Tibial artery (tissue), 4 donors: Measurements from ENCODE around the gene ACTL10.
"Not testable (repeated sequence)": the region's sequence is repeated elsewhere in the genome, so short reads cannot be mapped to it uniquely, and the experiment has no call there.

Experiments used
- DNase-seq, 2 donors: peaks; one replicate each; pipeline ENCODE4 v3.0.0-alpha.2; 2019
- H3K27ac ChIP-seq, 2 donors: fragments of 200-600 bp; sonication (generic) in 1 of 2; 1 replicate in 1 of 2; 2 replicates in 1 of 2; pipeline ENCODE4 v1.5.1; 2018 to 2019; ENCODE audit warnings: mild to moderate bottlenecking in 1 of 2
- H3K27me3 ChIP-seq, 2 donors: fragments of 200-600 bp; sonication (generic) in 1 of 2; one replicate each; pipeline versions ENCODE4 v1.5.1 to v1.6.0; 2016 to 2019
- H3K36me3 ChIP-seq, 3 donors: fragments of 200-600 bp; sonication (generic) in 2 of 3; one replicate each; pipeline ENCODE4 v1.5.1; 2016 to 2019; ENCODE audit warnings: mild to moderate bottlenecking in 2 of 3
- H3K4me1 ChIP-seq, 4 donors: fragments of 200-600 bp; sonication (generic) in 2 of 4; 1 replicate in 3 of 4; 2 replicates in 1 of 4; pipeline ENCODE4 v1.5.1; 2016 to 2019
- H3K4me3 ChIP-seq, 2 donors: fragments of 200-600 bp; sonication (generic) in 1 of 2; 1 replicate in 1 of 2; 2 replicates in 1 of 2; pipeline ENCODE4 v1.5.1; 2018 to 2019; ENCODE audit warnings: mild to moderate bottlenecking in 2 of 2
- H3K9me3 ChIP-seq, 3 donors: fragments of 200-600 bp; sonication (generic) in 1 of 3; one replicate each; pipeline ENCODE4 v1.5.1; 2016 to 2019
- CTCF ChIP-seq, 2 experiments: fragments of 200-600 bp in 1 of 2; fragments of 450-650 bp in 1 of 2; IDR thresholded peaks; one replicate each; pipeline ENCODE4 v1.5.1; 2017 to 2019; ENCODE audit warnings: antibody characterized with exemption in 2 of 2, mild to moderate bottlenecking in 1 of 2, moderate library complexity in 1 of 2
- intact Hi-C: fragments of 100-400 bp; cut with DNase I; formaldehyde crosslinking; loops from one replicate; pipeline ENCODE4 v1.15.0; 2023; ENCODE audit warnings: low total_unique reads

ACTL10 gene

GRCh38 chr20:33627577-33628216, 39.0 kb upstream of the ACTL10 start:
- Histone ChIP-seq H3K27ac (no peak overlapping the region), H3K4me1 (no peaks in the 10 kb centered on the region), H3K36me3 (peaks cover 54 to 90% (median 87%) of the 10 kb centered on the region in 3 donors), H3K9me3 (no peaks in the 10 kb centered on the region), H3K4me3 (no peak overlapping the region), H3K27me3 (no peaks in the 10 kb centered on the region)
- intact Hi-C loops = no loop called here
- DNase-seq = no peak
- TF ChIP-seq CTCF (IDR thresholded peaks at IDR 0.05) = no peak

- Histone ChIP-seq H3K36me3 (peaks cover 47 to 85% (median 83%) of the 10 kb centered on the region in 3 donors), H3K4me1 (no peaks in the 10 kb centered on the region), H3K9me3 (no peaks in the 10 kb centered on the region), H3K4me3 (no peak overlapping the region), H3K27ac (no peak overlapping the region), H3K27me3 (no peaks in the 10 kb centered on the region)
- DNase-seq = no peak
- intact Hi-C loops = no loop called here
- TF ChIP-seq CTCF (IDR thresholded peaks at IDR 0.05) = no peak
These were observed 37.2 kb upstream of the ACTL10 start for GRCh38 chr20:33629533-33629932.

GRCh38 chr20:33629979-33630378, 36.8 kb upstream of the ACTL10 start:
- peaks cover 42 to 80% (median 78%) of the 10 kb centered on the region in 3 donors for H3K36me3 ChIP-seq
- no peaks in the 10 kb centered on the region for H3K9me3 ChIP-seq
- no peaks in the 10 kb centered on the region for H3K4me1 ChIP-seq
- no peak for DNase-seq
- no peak overlapping the region for H3K27ac ChIP-seq
- no peak overlapping the region for H3K4me3 ChIP-seq
- H3K27me3 ChIP-seq = no peaks in the 10 kb centered on the region
- intact Hi-C loops = no loop called here
- no peak for TF ChIP-seq CTCF (IDR thresholded peaks at IDR 0.05)

GRCh38 chr20:33630507-33630906, 36.2 kb upstream of the ACTL10 start:
- no peak for TF ChIP-seq CTCF (IDR thresholded peaks at IDR 0.05)
- H3K4me1 ChIP-seq = no peaks in the 10 kb centered on the region
- H3K27ac ChIP-seq = no peak overlapping the region
- H3K9me3 ChIP-seq = no peaks in the 10 kb centered on the region
- peaks cover 37 to 79% (median 73%) of the 10 kb centered on the region in 3 donors for H3K36me3 ChIP-seq
- no peaks in the 10 kb centered on the region for H3K27me3 ChIP-seq
- no peak for DNase-seq
- intact Hi-C loops = no loop called here
- no peak overlapping the region for H3K4me3 ChIP-seq

GRCh38 chr20:33631910-33632309, 34.8 kb upstream of the ACTL10 start:
- H3K4me1 ChIP-seq, H3K27ac ChIP-seq, intact Hi-C loops, DNase-seq, H3K9me3 ChIP-seq, H3K4me3 ChIP-seq, H3K27me3 ChIP-seq: not testable (repeated sequence)
- peaks cover 38 to 76% (median 64%) of the 10 kb centered on the region in 3 donors for H3K36me3 ChIP-seq

GRCh38 chr20:33635341-33635740, 31.4 kb upstream of the ACTL10 start:
- H3K27ac ChIP-seq = no peak overlapping the region
- H3K27me3 ChIP-seq = no peaks in the 10 kb centered on the region
- no peaks in the 10 kb centered on the region for H3K4me1 ChIP-seq
- no peaks in the 10 kb centered on the region for H3K9me3 ChIP-seq
- peaks cover 46 to 78% (median 67%) of the 10 kb centered on the region in 3 donors for H3K36me3 ChIP-seq
- no peak overlapping the region for H3K4me3 ChIP-seq
- DNase-seq = no peak
- intact Hi-C loops = no loop called here
- TF ChIP-seq CTCF (IDR thresholded peaks at IDR 0.05) = no peak
